Activated CD4-positive, alpha-beta T cell treated with anti-CD3 and anti-CD28 coated beads, Interleukin-2, amount 50 U/mL, for 4 hours (primary cell): Measurements from ENCODE around the gene CFAP46.
"Not testable (repeated sequence)": the region's sequence is repeated elsewhere in the genome, so short reads cannot be mapped to it uniquely, and the experiment has no call there.

Experiments used
- DNase-seq, 2 experiments: peaks; one replicate each; pipeline ENCODE4 v3.0.0-alpha.2; 2020

Gene CFAP46

DNA sequence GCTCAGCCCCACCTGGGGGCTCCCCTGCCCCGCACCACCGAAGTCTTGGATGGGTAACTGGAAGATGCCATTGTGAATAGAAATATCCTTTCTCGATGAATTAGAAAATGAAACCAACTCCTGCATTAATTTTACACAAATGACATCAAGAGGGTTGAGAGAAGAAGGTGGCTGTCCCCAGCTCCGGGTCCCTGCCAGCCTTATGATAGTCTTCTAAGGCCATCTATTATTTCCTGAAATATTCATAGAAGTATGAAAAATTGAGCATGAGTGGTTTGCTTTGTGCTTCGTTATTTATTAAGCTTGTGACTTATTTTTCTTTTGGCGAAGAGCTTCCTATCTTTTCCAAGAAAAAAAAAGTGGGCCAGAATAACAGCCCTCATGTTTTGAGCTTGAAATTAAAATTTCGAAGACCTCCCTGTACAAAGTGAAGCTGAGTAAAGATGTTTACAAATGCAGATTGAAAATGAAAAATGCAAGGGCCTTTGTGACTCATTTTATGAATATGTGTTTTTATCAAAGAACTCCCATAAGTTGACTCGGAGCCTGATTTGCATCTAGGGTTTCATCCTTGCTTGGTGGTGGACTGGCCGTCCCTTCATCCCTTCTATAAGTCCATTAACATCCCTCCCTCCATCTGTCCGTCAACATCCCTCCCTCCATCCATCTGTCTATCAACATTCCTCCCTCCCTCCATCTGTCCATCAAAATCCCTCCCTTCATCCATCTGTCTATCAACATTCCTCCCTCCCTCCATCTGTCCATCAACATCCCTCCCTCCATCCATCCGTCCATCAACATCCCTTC is 20.5 kb upstream of the CFAP46 start:
- DNase-seq: no peak

DNA sequence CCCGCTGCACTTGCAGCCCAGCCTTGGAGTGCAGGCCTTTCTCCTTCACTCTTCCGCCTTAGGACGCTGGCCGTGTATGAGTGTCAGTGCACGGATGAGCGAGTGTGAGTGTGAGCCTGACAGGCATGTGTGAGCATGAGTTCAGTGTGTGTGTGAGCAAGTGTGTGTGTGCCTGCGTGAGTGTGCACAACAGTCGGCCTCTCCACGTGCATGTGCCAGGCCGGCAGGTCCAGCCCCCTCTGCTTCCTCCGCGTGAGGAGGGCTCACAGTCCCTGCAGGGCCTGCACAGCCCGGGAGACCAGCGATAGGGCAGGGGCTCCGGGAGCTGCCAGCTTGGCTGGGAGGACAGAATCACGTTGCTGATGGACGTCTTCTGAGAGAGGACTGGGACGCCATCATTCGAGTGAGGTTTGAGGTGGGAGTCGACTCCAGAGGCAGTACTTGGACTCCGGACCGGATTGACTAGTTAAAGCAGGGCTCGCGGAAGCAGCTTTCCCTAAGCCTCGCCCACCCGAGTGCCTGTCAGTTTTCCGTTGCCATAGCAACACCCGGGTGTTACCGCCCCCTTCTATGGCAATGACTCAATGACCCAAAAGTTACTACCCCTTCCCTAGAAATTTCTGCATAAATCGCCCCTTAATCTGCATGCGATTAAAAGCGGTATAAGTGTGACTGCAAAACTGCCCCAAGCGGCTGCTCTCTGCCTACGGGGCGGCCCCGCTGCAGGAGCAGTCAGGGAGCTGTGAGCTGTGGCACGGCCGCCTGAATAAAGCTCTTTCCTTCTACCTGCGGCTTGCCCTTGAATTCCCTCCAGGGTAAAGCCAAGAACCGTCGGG is 19.6 kb upstream of the CFAP46 start:
- peak; percentile 48 to 51 for DNase-seq

- no peak for DNase-seq
Observed at GRCh38 chr10:132961420-132961786, 19.0 kb upstream of the CFAP46 start.

DNA sequence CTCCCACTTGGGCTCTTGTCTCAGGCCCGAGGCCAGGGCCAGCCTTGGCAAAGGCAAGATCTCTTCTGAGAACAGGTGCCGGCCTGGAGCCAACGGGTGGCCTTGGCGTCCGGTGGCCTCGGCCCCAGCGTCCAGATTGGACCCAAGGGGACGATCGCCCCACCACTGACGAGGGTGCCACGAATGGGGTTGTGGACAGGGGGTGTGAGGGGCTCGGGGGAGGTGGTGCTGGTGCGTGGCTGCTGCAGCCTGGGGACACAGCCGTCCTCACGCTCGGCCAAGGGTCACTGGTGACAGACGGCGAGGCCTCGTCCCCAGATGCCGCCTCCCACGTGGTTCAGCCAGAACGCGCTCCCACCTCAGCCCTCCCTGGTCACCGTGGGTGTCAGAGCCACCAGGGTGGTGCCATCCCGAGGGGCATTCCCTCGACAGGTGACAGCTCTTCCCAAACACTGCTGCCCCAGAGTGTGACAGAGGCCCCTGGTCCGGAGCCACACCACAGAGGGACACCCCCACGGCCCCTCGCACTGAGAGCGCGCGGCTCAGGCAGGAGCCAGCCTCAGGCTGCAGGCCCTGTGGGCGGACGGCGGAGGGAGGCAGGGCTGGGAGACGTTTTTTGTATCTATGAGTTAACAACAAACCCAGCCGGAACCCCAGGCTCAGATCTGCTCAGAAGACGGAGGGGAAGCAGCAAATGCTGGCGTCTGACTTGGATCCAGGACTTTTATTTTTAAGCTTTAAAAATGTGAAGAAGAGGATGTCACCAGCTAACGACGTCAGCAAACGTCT is 18.5 kb upstream of the CFAP46 start:
- no peak for DNase-seq

GRCh38 chr10:132960071-132960472 is 17.7 kb upstream of the CFAP46 start:
- no peak for DNase-seq

DNA sequence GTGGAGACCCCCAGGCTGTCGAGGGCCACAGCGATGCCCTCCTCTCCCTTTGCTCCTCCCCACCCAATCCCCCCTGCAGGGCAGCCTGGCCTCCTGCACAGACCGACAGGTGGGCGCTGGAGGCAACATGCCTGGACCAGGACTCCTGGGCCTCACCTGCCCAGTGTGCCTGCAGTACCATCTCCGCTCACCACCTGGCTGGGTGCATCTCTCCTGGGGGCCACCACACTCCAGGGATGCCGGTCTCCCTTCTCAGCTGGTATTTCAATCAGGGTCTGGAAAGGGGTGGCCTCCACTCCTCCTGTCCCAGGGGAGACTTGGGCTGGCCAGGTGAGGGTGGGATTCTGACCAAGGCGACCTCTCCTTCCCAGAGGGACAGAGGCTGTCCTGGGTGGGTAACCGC is 17.2 kb upstream of the CFAP46 start:
- no peak for DNase-seq

GRCh38 chr10:132958883-132959558 is 16.7 kb upstream of the CFAP46 start:
- DNase-seq: no peak

GRCh38 chr10:132957981-132958882 is 15.9 kb upstream of the CFAP46 start:
- DNase-seq: no peak

DNA sequence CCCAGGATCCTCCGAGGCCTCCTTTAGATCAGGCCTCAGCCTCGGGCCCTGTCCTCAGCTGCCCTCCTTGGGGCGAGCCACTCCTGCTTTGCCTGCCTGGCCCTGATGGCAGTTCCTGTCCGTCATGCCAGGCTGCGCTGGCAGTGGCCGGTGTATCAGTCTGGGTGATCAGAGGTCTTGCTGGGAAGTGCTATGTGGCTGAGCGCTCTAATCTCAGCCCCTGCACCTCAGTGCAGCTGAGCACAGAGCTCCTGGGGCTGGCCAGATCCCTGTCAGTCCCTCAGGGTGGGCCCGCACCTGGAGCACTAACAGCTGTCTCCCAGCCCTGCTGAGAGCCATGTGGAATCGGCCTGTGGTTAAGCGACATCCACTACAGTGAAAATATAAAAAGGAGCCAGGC is 14.8 kb upstream of the CFAP46 start:
- DNase-seq: no peak

DNA sequence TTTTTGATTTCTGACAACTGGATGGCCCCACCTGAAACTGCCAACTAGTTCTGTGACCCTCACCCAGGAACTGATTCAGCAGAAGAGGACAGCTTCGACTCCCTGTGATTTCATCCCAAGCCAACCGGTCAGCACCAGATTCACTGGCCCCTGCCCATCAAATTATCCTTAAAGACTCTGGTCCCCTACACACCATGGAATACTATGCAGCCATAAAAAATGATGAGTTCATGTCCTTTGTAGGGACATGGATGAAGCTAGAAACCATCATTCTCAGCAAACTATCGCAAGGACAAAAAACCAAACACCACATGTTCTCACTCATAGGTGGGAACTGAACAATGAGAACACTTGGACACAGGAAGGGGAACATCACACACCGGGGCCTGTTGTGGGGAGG is 13.9 kb upstream of the CFAP46 start:
- not testable (repeated sequence) for DNase-seq

- no peak for DNase-seq
Observed at GRCh38 chr10:132955479-132955878, 13.1 kb upstream of the CFAP46 start.

GRCh38 chr10:132953428-132953827 is 11.1 kb upstream of the CFAP46 start:
- DNase-seq: no peak

DNA sequence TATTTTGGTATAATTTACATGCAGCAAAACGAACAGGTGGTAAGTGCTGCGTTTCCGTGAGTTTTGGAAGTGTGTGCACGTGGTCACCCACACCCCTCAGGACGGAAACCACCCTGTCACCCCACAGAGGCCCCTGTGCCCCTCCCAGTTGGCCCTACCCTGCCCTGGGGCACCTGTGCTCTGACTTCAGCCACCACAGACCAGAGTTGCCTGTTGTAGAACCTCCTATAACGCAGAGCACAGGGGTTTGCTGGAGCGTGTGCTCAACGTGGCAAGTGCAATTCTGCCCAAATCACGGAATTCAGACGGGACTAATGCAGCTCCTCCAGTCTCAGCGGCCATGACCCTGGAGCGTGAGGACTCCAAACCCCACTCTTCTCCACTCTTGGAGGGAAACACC is 9.6 kb upstream of the CFAP46 start:
- no peak for DNase-seq

- no peak for DNase-seq
Observed at GRCh38 chr10:132948351-132948750, 6.0 kb upstream of the CFAP46 start.

DNA sequence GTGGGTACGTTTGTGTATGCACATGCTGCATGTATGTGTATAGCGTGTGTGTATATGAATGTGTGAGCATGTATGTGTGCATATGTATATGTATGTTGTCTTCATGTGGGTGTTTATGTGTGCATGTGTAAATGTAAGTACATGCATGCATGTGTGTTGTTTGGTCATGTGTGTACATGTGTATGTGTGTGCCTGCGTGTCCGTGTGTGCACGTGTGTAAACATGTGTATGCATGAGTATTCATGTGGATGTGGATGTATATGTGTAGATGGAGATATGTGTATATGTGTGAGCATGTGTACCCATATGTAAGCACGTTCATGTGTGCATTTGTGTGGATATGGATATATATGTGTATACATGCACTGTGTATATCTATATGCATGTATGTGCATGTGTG is 5.5 kb upstream of the CFAP46 start:
- DNase-seq: no peak

DNA sequence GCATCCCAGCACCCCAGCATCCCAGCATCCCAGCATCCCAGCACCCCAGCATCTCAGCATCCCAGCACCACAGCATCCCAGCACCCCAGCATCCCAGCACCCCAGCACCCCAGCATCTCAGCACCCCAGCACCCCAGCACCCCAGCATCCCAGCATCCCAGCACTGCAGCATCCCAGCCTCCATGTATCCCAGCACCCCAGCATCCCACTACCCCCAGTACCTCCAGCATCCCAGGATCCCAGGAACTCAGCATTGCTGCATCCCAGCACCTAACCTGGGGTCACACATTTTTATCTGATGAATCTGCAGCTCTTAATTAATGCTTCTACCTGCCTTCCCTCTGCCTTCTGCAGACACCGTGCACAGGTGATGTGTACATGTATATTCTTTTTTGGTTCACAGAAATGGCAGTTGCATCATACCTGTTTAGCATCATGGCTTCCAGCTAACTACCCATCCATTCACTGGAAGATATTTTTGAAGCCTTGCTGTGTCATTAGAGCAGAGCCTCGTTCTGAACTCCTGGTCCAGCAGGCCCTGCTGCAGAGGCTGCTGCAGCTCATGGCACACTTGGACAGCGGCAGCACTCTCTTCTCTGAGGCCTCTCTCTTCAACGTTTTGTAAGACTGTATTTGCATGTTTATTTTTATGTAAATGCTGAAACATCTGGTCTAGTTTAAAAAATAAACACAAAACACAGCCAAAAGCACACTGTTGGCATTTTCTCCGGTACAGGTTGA is 4.6 kb upstream of the CFAP46 start:
- no peak for DNase-seq

DNA sequence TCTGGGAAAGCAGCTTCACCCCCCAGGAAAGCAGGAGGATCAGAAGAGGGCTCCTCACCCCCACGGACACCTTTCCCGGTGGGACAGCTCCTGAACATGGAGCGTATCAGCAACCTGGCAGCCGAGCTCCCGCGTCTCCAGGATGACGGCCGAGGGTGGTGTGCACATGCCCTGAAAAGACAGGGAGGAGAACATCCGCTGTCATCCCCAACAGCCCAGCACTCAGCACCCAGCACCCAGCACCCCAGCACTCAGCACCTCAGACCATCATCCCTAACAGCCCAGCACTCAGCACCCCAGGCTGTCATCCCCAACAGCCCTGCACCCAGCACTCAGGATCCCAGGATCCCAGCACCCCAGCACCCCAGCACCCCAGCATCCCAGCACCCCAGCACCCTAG is 3.9 kb upstream of the CFAP46 start:
- DNase-seq: no peak

GRCh38 chr10:132945894-132946255 is 3.5 kb upstream of the CFAP46 start:
- DNase-seq: no peak

GRCh38 chr10:132945125-132945893 is 2.9 kb upstream of the CFAP46 start:
- no peak for DNase-seq

GRCh38 chr10:132944510-132944909 is 2.1 kb upstream of the CFAP46 start:
- DNase-seq: no peak
